PC-9 (cell line): ENCODE measurements around the gene OTUD1.

Source experiments
- CTCF ChIP-seq: fragments of 200-600 bp; sonication (generic); conservative IDR thresholded peaks from 2 replicates; pipeline ENCODE4 v1.6.1; 2017; ENCODE audit warnings: mixed run types, antibody characterized with exemption, mild to moderate bottlenecking, moderate library complexity
- EZH2 ChIP-seq: fragments of 200-600 bp; sonication (generic); IDR thresholded peaks from 2 replicates; pipeline ENCODE4 v1.8.0; 2017; ENCODE audit warnings: antibody characterized with exemption, low read depth

- no peak for TF ChIP-seq CTCF
- no peak for TF ChIP-seq EZH2
These were observed 20.7 kb upstream of the OTUD1 start for GRCh38 chr10:23418051-23418681.
